ENCODE data around the gene FBP2. TPM values are rescaled to one million over a fixed set of nuclear protein-coding genes. Genes with fewer than 3 reads are reported as not detected.

The FBP2 gene
- total and polyA plus RNA-seq, 2 of the 8 experiments (the other 6 are each of a cell fraction or from before 2014, with no cell fraction given), result not detected

GRCh38 chr9:94577571-94577970, 16.1 kb downstream of the FBP2 start:
- H3K23me2 ChIP-seq (ENCODE audit: low read depth, low read length), result no peaks in the 10 kb centered on the region
- no peak overlapping the region for H4K8ac ChIP-seq (ENCODE audit: extremely low read depth, insufficient read depth, low read length)
- no peak overlapping the region for H3K4ac ChIP-seq (replicated peaks; ENCODE audit: insufficient read length, low read depth, low read length)
- no peaks in the 10 kb centered on the region; a peak in 1 of 4 replicates for H3K9me3 ChIP-seq (ENCODE audit: insufficient read depth in 2 of 2, low read depth in 1 of 2, low read length in 1 of 2)
- H3K4me3 ChIP-seq (ENCODE audit: extremely low read depth in 1 of 4, insufficient read depth in 2 of 4, low read depth in 3 of 4, low read length in 4 of 4), result no peak overlapping the region
- no peak overlapping the region for H2AFZ ChIP-seq (ENCODE audit: low read length)
- no peaks in the 10 kb centered on the region for H3K27me3 ChIP-seq (replicated peaks in 1 of 4; ENCODE audit: control insufficient read depth in 3 of 4, extremely low read depth in 1 of 4, insufficient read depth in 3 of 4, low read length in 3 of 4)
- WGBS, 2 experiments (ENCODE audit: extremely low coverage in 1 of 2, insufficient coverage in 1 of 2, insufficient read length in 1 of 2, insufficient replicate concordance in 2 of 2, low coverage in 1 of 2, low lambda C conversion rate in 2 of 2, missing lambda C conversion rate in 1 of 2), result 86% methylated on average over 2 of the region's 2 CpGs; no CpG with 5 or more reads in 1 of the 2 experiments
- no peak overlapping the region for H2AK5ac ChIP-seq (ENCODE audit: low read depth, low read length)
- DNase-seq (ENCODE audit: low read depth in 1 of 2, low spot score in 2 of 2) (no peak), FAIRE-seq (no peak)
- TF ChIP-seq USF2 (IDR thresholded peaks at IDR 0.05; ENCODE audit: low read length), result no peak
- TF ChIP-seq SUZ12 (IDR thresholded peaks at IDR 0.05; ENCODE audit: low read length), result no peak
- TF ChIP-seq ZNF274 (IDR thresholded peaks at IDR 0.05; ENCODE audit: borderline replicate concordance, extremely low read depth, low read length), result no peak
- no peak for TF ChIP-seq SIX5 (IDR thresholded peaks at IDR 0.05; ENCODE audit: low read depth, low read length)
- TF ChIP-seq RBBP5 (IDR thresholded peaks at IDR 0.05; ENCODE audit: borderline replicate concordance, low read depth, low read length), result no peak
- TF ChIP-seq RFX5 (IDR thresholded peaks at IDR 0.05; ENCODE audit: borderline replicate concordance, low read depth, low read length), result no peak
- TF ChIP-seq SRF (IDR thresholded peaks at IDR 0.05; ENCODE audit: low read depth, low read length), result no peak
- no peak for TF ChIP-seq POLR2AphosphoS5 (IDR thresholded peaks at IDR 0.05; ENCODE audit: low read depth, low read length)
- H3K4me2 ChIP-seq (ENCODE audit: insufficient read depth in 1 of 2, low read depth in 2 of 2, low read length in 2 of 2), result no peak overlapping the region
- no peak overlapping the region for H3K23ac ChIP-seq (ENCODE audit: insufficient read length)
- CTCF ChIA-PET (ENCODE audit: partially characterized antibody), result interaction anchor here (0.8 to 1.6 kb wide), 4 partner anchors 9 to 553 kb away, joined by 3 to 4 read pairs (median 4); no protein-coding TSS in a partner anchor
- H2BK20ac ChIP-seq (ENCODE audit: low read length), result no peak overlapping the region
- no peaks in the 10 kb centered on the region for H3K4me1 ChIP-seq (replicated peaks in 1 of 4; ENCODE audit: control insufficient read depth in 3 of 4, insufficient read depth in 4 of 4, low read length in 3 of 4)
- no peaks in the 10 kb centered on the region for H4K20me1 ChIP-seq (replicated peaks in 1 of 2; ENCODE audit: control insufficient read depth in 1 of 2, insufficient read depth in 2 of 2, low read length in 2 of 2)
- H3K56ac ChIP-seq (replicated peaks; ENCODE audit: insufficient read length, low read depth, low read length), result no peak overlapping the region
- H3K36me3 ChIP-seq (ENCODE audit: control insufficient read depth in 2 of 4, insufficient read depth in 4 of 4, low read length in 3 of 4), result no peaks in the 10 kb centered on the region
- no peak overlapping the region for H2BK5ac ChIP-seq (ENCODE audit: low read depth, low read length)
- no peak overlapping the region for H3K9ac ChIP-seq (replicated peaks in 1 of 4; ENCODE audit: extremely low read depth in 1 of 4, low read depth in 3 of 4, low read length in 3 of 4)
- no peak overlapping the region for H3K18ac ChIP-seq (ENCODE audit: extremely low read depth, low read length)
- H2BK15ac ChIP-seq (ENCODE audit: low read length), result no peak overlapping the region
- no peaks in the 10 kb centered on the region for H3K79me2 ChIP-seq (ENCODE audit: control insufficient read depth in 1 of 2, insufficient read depth in 2 of 2, low read length in 2 of 2)
- H4K5ac ChIP-seq (ENCODE audit: insufficient read length, low read depth, low read length), result no peak overlapping the region
- H3K27ac ChIP-seq (ENCODE audit: low read depth, low read length), result no peak overlapping the region
- POLR2A ChIA-PET (ENCODE audit: partially characterized antibody), result interaction anchor here (0.7 to 1.7 kb wide), 3 partner anchors 12 to 62 kb away, joined by 3 read pairs; no protein-coding TSS in a partner anchor
- H2BK12ac ChIP-seq (ENCODE audit: low read depth, low read length), result no peak overlapping the region
- H3K79me1 ChIP-seq (ENCODE audit: low read depth, low read length), result no peaks in the 10 kb centered on the region
- no peak overlapping the region for H3K14ac ChIP-seq (ENCODE audit: insufficient read length)
- no peak overlapping the region for H2BK120ac ChIP-seq (replicated peaks; ENCODE audit: low read depth, low read length)
- no peak overlapping the region for H4K91ac ChIP-seq (replicated peaks; ENCODE audit: insufficient read length, low read length)

Data from H1 (cell line).